CD4-positive, alpha-beta T cell (primary cell): ENCODE results near the gene CHRNB2. TPM values are rescaled to one million over a fixed set of nuclear protein-coding genes. Genes with fewer than 3 reads are reported as not detected.

Source experiments
- ATAC-seq: fragments of 200-7000 bp; cut with Tn5 transposase; one replicate; pipeline ENCODE4 v1.10.0; 2022; ENCODE audit warnings: mild to moderate bottlenecking; ENCODE audit not compliant: poor library complexity
- CTCF ChIA-PET: fragments of 350-600 bp; sonication (Branson Sonifier 250); formaldehyde crosslinking; loops from one replicate; lab custom pipeline; 2021; ENCODE audit warnings: antibody characterized with exemption, inconsistent platforms; lab: Charles Lee
- POLR2A ChIA-PET: fragments of 350-600 bp; sonication (Branson Sonifier 250); formaldehyde crosslinking; loops from one replicate; lab custom pipeline; 2021; ENCODE audit warnings: antibody characterized with exemption, inconsistent platforms; lab: Charles Lee
- DNase-seq, 14 experiments: peaks; one replicate each; pipeline ENCODE4 v3.0.0-alpha.2; 2013 to 2020; ENCODE audit warnings: mixed read lengths in 2 of 14
- H3K27ac ChIP-seq, 2 donors: one replicate each; pipeline versions ENCODE4 v1.5.1 to v1.7.0; 2013; ENCODE audit warnings: low read length in 2 of 2, low read depth in 1 of 2, mild to moderate bottlenecking in 1 of 2
- H3K27me3 ChIP-seq, 2 experiments: 1 replicate in 1 of 2; 2 replicates in 1 of 2; pipeline versions ENCODE4 v1.6.1 to v1.7.0; 2013; ENCODE audit warnings: low read length in 2 of 2, control low read depth in 1 of 2, mild to moderate bottlenecking in 1 of 2, moderate library complexity in 1 of 2; ENCODE audit not compliant: insufficient read depth in 2 of 2, control insufficient read depth in 1 of 2
- H3K36me3 ChIP-seq: one replicate; pipeline ENCODE4 v1.6.1; 2013; ENCODE audit warnings: low read length, control low read depth; ENCODE audit not compliant: insufficient read depth
- H3K4me1 ChIP-seq: one replicate; pipeline ENCODE4 v1.6.1; 2013; ENCODE audit warnings: low read length, control low read depth; ENCODE audit not compliant: insufficient read depth
- H3K4me3 ChIP-seq: one replicate; pipeline ENCODE4 v1.5.1; 2013; ENCODE audit warnings: mild to moderate bottlenecking, low read length, moderate library complexity
- H3K9me3 ChIP-seq, 2 experiments: 1 replicate in 1 of 2; 2 replicates in 1 of 2; pipeline versions ENCODE4 v1.6.1 to v1.7.0; 2013; ENCODE audit warnings: low read length in 2 of 2, mild to moderate bottlenecking in 2 of 2, control low read depth in 1 of 2, moderate library complexity in 1 of 2; ENCODE audit not compliant: control insufficient read depth in 1 of 2, insufficient read depth in 1 of 2
- H3K27ac Mint-ChIP-seq: one replicate; pipeline ENCODE4 v1.8.0; 2020; ENCODE audit warnings: mixed read lengths
- H3K27me3 Mint-ChIP-seq: one replicate; pipeline ENCODE4 v1.8.0; 2021; ENCODE audit warnings: mixed read lengths
- H3K36me3 Mint-ChIP-seq: one replicate; pipeline ENCODE4 v1.8.0; 2021; ENCODE audit warnings: low read depth, mixed read lengths
- H3K4me1 Mint-ChIP-seq: one replicate; pipeline ENCODE4 v1.8.0; 2021; ENCODE audit warnings: low read depth, mixed read lengths
- H3K4me3 Mint-ChIP-seq: one replicate; pipeline ENCODE4 v1.8.0; 2020; ENCODE audit warnings: mild to moderate bottlenecking, mixed read lengths
- H3K9me3 Mint-ChIP-seq: one replicate; pipeline ENCODE4 v1.8.0; 2020; ENCODE audit warnings: mixed read lengths
- intact Hi-C, 2 experiments: fragments of 100-400 bp; cut with DNase I in 1 of 2; cut with micrococcal nuclease in 1 of 2; formaldehyde crosslinking; loops; one replicate each; pipeline versions ENCODE4 v1.15.1 to v1.9.0; 2023 to 2025; cut with DNase I, micrococcal nuclease
- total RNA-seq, 174 experiments: library from RNA in 2 of 174; stranded (reverse) in 2 of 174; gene quantifications; one replicate each; pipeline ENCODE4 v1.2.3 and lab custom pipeline; 2021 to 2026
- TF ChIP-seq, protein P1 (sequence below): fragments of 200-600 bp; IDR thresholded peaks from one replicate; pipeline ENCODE4 v1.8.0; 2022; ENCODE audit warnings: antibody characterized with exemption, mild to moderate bottlenecking

CHRNB2 gene
- total RNA-seq, 2 experiments from 2014 or later = not detected

DNA sequence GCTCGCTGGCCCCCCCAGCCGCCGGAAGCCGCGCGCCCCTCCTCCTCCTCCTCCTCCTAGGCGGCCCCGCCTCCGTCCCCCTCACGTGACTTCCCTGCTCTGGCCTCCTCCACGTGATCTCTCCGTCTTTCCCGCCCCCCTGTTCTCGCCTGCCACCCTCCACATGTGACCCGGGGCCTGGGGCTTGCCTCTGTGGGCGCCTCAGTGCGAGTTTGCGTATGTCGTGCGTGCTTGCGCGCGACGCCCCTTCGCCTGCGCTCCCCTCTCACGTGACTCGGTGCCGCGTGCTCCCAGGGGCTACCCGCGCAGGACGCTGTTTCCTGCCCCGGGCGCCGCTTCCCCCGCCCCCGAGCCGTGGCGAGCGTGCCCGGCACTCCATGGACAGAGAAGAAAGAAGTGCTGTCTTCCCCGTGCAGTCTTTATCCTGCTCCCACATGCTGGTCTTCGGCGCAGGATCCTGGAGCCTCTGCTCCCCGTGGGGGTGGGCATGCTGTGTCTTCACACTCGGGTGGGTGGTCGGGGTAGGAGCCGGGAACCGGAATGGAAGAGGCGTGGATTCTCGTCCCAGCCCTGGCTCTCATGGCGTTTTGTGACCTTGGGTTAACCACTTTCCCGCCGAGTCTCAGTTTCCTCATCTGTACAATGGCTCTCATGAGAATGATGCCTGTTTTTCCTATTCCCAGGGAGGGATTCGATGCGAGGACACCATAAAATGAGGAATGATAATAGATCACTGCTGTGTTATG, 8.7 kb upstream of the CHRNB2 start:
- Histone ChIP-seq H3K27me3 (no peaks in the 10 kb centered on the region), H3K36me3 (peaks cover 25% of the 10 kb centered on the region), H3K4me1 (peaks cover 46% of the 10 kb centered on the region), H3K4me3 (peak overlapping the region; percentile 83), H3K9me3 (no peaks in the 10 kb centered on the region), H3K27ac (peak overlapping the region; percentile 49 to 84)
- peaks cover 39% of the 10 kb centered on the region for H3K36me3 Mint-ChIP-seq
- POLR2A ChIA-PET = interaction anchor here (0.6 to 1.7 kb wide), 12 partner anchors 9 to 459 kb away, joined by 3 to 8 read pairs (median 4); partner anchors contain the start of genes ADAR, CHRNB2 and PMVK
- CTCF ChIA-PET = interaction anchor here (1.0 to 2.4 kb wide), 13 partner anchors 22 to 531 kb away, joined by 3 to 15 read pairs (median 4); partner anchors contain the start of genes ADAM15 and PMVK
- ATAC-seq (peak; percentile 87), DNase-seq (peak; percentile 99 to 100 (median 99))
- peaks cover 42% of the 10 kb centered on the region for H3K4me1 Mint-ChIP-seq
- TF ChIP-seq, protein P1, sequence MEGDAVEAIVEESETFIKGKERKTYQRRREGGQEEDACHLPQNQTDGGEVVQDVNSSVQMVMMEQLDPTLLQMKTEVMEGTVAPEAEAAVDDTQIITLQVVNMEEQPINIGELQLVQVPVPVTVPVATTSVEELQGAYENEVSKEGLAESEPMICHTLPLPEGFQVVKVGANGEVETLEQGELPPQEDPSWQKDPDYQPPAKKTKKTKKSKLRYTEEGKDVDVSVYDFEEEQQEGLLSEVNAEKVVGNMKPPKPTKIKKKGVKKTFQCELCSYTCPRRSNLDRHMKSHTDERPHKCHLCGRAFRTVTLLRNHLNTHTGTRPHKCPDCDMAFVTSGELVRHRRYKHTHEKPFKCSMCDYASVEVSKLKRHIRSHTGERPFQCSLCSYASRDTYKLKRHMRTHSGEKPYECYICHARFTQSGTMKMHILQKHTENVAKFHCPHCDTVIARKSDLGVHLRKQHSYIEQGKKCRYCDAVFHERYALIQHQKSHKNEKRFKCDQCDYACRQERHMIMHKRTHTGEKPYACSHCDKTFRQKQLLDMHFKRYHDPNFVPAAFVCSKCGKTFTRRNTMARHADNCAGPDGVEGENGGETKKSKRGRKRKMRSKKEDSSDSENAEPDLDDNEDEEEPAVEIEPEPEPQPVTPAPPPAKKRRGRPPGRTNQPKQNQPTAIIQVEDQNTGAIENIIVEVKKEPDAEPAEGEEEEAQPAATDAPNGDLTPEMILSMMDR = no peak
- H3K27ac Mint-ChIP-seq = peak overlapping the region; percentile 80
- no peaks in the 10 kb centered on the region for H3K9me3 Mint-ChIP-seq
- peak overlapping the region; percentile 91 for H3K4me3 Mint-ChIP-seq
- H3K27me3 Mint-ChIP-seq = no peaks in the 10 kb centered on the region
- intact Hi-C loops = loop anchor here (1.0 to 10.0 kb wide), 18 partner anchors 50 to 526 kb away; partner anchors contain the start of genes ADAR (in 2 of the 2), EFNA4 (in 2 of the 2), ATP8B2 (in 1 of the 2) and HAX1 (in 1 of the 2)

DNA sequence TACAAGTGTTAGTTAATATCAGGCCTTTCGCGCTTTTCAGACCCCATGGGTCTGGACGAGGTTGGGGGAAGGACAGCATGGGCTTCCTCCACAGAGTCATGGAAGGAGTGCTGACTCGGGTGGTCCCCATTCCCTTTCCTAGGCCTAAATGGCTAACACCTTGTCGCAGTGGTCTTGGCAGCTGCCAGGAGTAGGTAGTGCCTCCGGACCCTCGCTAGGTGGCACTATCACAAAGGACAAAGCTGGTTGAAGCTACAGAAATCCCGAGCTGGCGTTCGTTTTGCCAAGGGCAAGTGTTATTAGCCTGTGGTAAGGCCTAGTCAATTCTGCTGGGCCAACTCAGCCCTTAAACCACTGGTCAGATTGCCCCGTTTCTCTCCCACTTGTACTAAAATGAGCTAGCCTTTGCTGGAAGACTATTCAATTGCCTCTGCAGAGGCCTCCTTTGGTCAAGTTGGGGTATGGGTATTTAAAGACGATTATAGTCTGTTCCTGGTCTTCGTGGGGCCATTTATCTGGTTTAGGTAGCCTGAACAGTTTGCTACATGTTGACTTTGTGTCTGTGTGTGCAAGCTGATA, 8.0 kb upstream of the CHRNB2 start:
- H3K27me3 ChIP-seq = no peaks in the 10 kb centered on the region
- TF ChIP-seq, protein P1 = peak; percentile 94
- DNase-seq (peak; percentile 68 to 91 (median 74)), ATAC-seq (peak; percentile 30)
- peak overlapping the region; percentile 83 for H3K4me3 ChIP-seq
- peaks cover 46% of the 10 kb centered on the region for H3K4me1 ChIP-seq
- peak overlapping the region; percentile 49 to 84 for H3K27ac ChIP-seq
- Mint-ChIP-seq H3K27ac (peak overlapping the region; percentile 80), H3K9me3 (no peaks in the 10 kb centered on the region), H3K36me3 (peaks cover 33% of the 10 kb centered on the region), H3K4me3 (peak overlapping the region; percentile 91), H3K4me1 (peaks cover 42% of the 10 kb centered on the region), H3K27me3 (no peaks in the 10 kb centered on the region)
- POLR2A ChIA-PET = interaction anchor here (0.6 to 1.7 kb wide), 12 partner anchors 9 to 526 kb away, joined by 3 to 8 read pairs (median 4); partner anchors contain the start of genes ADAR, CHRNB2 and PMVK
- intact Hi-C loops = loop anchor here (1.0 to 10.0 kb wide), 18 partner anchors 49 to 525 kb away; partner anchors contain the start of genes ADAR (in 2 of the 2), EFNA4 (in 2 of the 2), ATP8B2 (in 1 of the 2) and HAX1 (in 1 of the 2)
- no peaks in the 10 kb centered on the region for H3K9me3 ChIP-seq
- H3K36me3 ChIP-seq = peaks cover 19% of the 10 kb centered on the region
- CTCF ChIA-PET = interaction anchor here (0.6 to 2.4 kb wide), 17 partner anchors 18 to 530 kb away, joined by 3 to 15 read pairs (median 4); partner anchors contain the start of genes ADAM15 and PMVK

DNA sequence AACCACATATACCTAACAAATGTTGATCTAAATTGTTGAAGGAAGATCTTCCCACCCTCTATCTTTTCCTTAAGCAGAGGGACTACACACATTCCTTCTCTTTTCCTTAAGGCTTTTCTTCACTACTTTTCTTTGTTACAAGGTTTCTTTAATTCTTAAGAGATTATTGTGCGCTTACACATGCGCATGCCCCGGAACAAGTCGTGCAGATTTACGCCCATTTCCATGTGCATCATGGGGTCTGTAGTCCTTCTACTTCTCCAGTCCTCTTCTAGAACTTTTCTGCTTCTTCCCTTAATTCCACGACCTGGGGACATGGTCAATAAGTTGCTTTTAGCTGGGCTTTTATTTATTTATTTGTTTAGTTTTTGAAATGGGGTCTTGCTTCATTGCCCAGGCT, 1.7 kb upstream of the CHRNB2 start:
- no peaks in the 10 kb centered on the region for H3K9me3 Mint-ChIP-seq
- H3K27ac Mint-ChIP-seq = no peak overlapping the region
- Histone ChIP-seq H3K9me3 (peaks cover 0 to 10% of the 10 kb centered on the region in 2 experiments), H3K4me3 (no peak overlapping the region), H3K27me3 (peaks cover 27 to 28% of the 10 kb centered on the region in 2 experiments), H3K36me3 (no peaks in the 10 kb centered on the region), H3K27ac (no peak overlapping the region), H3K4me1 (peaks cover 11% of the 10 kb centered on the region)
- DNase-seq = no peak
- intact Hi-C loops = no loop called here
- H3K27me3 Mint-ChIP-seq = peaks cover 51% of the 10 kb centered on the region
- no peaks in the 10 kb centered on the region for H3K4me1 Mint-ChIP-seq
- H3K4me3 Mint-ChIP-seq = no peak overlapping the region
- ChIA-PET CTCF (no interaction called here), POLR2A (no interaction called here)
- TF ChIP-seq, protein P1 = no peak
- no peaks in the 10 kb centered on the region for H3K36me3 Mint-ChIP-seq
- no peak for ATAC-seq
